ENCODE data around the gene PACS1.

GRCh38 chr11:66207816-66208215 lies 137.7 kb downstream of the PACS1 start:
- TF ChIP-seq CTCF (IDR thresholded peaks at IDR 0.05; ENCODE audit: low read depth, low read length) (no peak), EZH2phosphoT487 (IDR thresholded peaks at IDR 0.05; ENCODE audit: low read depth) (no peak)
